GM21529 (cell line): Measurements from ENCODE around the gene ECSIT.
"Not testable (repeated sequence)": the region's sequence is repeated elsewhere in the genome, so short reads cannot be mapped to it uniquely, and the experiment has no call there.

Experiments
- ATAC-seq: cut with Tn5 transposase; IDR thresholded peaks from one replicate; pipeline ENCODE4 v1.9.1; 2021; ENCODE audit not compliant: unreplicated experiment

The ECSIT gene

GRCh38 chr19:11479090-11479897 is 49.6 kb downstream of the ECSIT start:
- no peak for ATAC-seq

GRCh38 chr19:11478167-11479089 is 50.5 kb downstream of the ECSIT start:
- no peak for ATAC-seq

GRCh38 chr19:11475861-11476260 is 53.1 kb downstream of the ECSIT start:
- ATAC-seq = no peak

- not testable (repeated sequence) for ATAC-seq
Measured at GRCh38 chr19:11475343-11475742, 53.6 kb downstream of the ECSIT start.

- ATAC-seq = no peak
Measured at GRCh38 chr19:11473725-11474124, 55.2 kb downstream of the ECSIT start.

- not testable (repeated sequence) for ATAC-seq
Measured at GRCh38 chr19:11468266-11468845, 60.6 kb downstream of the ECSIT start.

- ATAC-seq = no peak
Measured at GRCh38 chr19:11465600-11465999, 63.3 kb downstream of the ECSIT start.

- ATAC-seq = no peak
Measured at GRCh38 chr19:11464333-11465265, 64.3 kb downstream of the ECSIT start.

GRCh38 chr19:11463391-11463790 is 65.5 kb downstream of the ECSIT start:
- no peak for ATAC-seq

- no peak for ATAC-seq
Measured at GRCh38 chr19:11461453-11461852, 67.5 kb downstream of the ECSIT start.

GRCh38 chr19:11460207-11460606 is 68.7 kb downstream of the ECSIT start:
- ATAC-seq = no peak

- ATAC-seq = not testable (repeated sequence)
Measured at GRCh38 chr19:11458912-11459311, 70.0 kb downstream of the ECSIT start.

GRCh38 chr19:11458236-11458900 is 70.6 kb downstream of the ECSIT start:
- no peak for ATAC-seq

GRCh38 chr19:11457831-11458230 is 71.1 kb downstream of the ECSIT start:
- no peak for ATAC-seq

- ATAC-seq = no peak
Measured at GRCh38 chr19:11457115-11457514, 71.8 kb downstream of the ECSIT start.

GRCh38 chr19:11456659-11457058 is 72.3 kb downstream of the ECSIT start:
- ATAC-seq = no peak
